Stimulated activated CD4-positive, alpha-beta T cell treated with anti-CD3 and anti-CD28 coated beads, Interleukin-1b, Interleukin-23, amount 100 ng/mL, for 4 hours (primary cell): ENCODE results near the gene KCTD16.

Experiments used
- DNase-seq, 2 donors: peaks; one replicate each; pipeline ENCODE4 v3.0.0-alpha.2; 2020; ENCODE audit warnings: low read depth in 2 of 2

Gene KCTD16

GRCh38 chr5:144333336-144333920 is 162.8 kb downstream of the KCTD16 start:
- DNase-seq = no peak

GRCh38 chr5:144335561-144335960 is 164.9 kb downstream of the KCTD16 start:
- no peak for DNase-seq

- DNase-seq = no peak
Observed at GRCh38 chr5:144336191-144336961, 165.7 kb downstream of the KCTD16 start.

GRCh38 chr5:144352330-144352729 is 181.7 kb downstream of the KCTD16 start:
- DNase-seq = no peak

- DNase-seq = no peak
Observed at GRCh38 chr5:144352732-144353317, 182.2 kb downstream of the KCTD16 start.

GRCh38 chr5:144356489-144356888 is 185.8 kb downstream of the KCTD16 start:
- DNase-seq = no peak

- DNase-seq = no peak
Observed at GRCh38 chr5:144361406-144361805, 190.7 kb downstream of the KCTD16 start.

- no peak for DNase-seq
Observed at GRCh38 chr5:144365885-144366284, 195.2 kb downstream of the KCTD16 start.

- no peak for DNase-seq
Observed at GRCh38 chr5:144367991-144368390, 197.3 kb downstream of the KCTD16 start.

GRCh38 chr5:144368556-144368955 is 197.9 kb downstream of the KCTD16 start:
- no peak for DNase-seq

GRCh38 chr5:144369006-144369405 is 198.3 kb downstream of the KCTD16 start:
- DNase-seq = no peak

- no peak for DNase-seq
Observed at GRCh38 chr5:144370273-144370672, 199.6 kb downstream of the KCTD16 start.

- no peak for DNase-seq
Observed at GRCh38 chr5:144374637-144375036, 204.0 kb downstream of the KCTD16 start.

- DNase-seq = no peak
Observed at GRCh38 chr5:144377207-144377606, 206.5 kb downstream of the KCTD16 start.

- DNase-seq = no peak
Observed at GRCh38 chr5:144378681-144379080, 208.0 kb downstream of the KCTD16 start.

GRCh38 chr5:144385597-144385996 is 214.9 kb downstream of the KCTD16 start:
- no peak for DNase-seq

- no peak for DNase-seq
Observed at GRCh38 chr5:144386315-144386714, 215.6 kb downstream of the KCTD16 start.

GRCh38 chr5:144390133-144390532 is 219.5 kb downstream of the KCTD16 start:
- DNase-seq = no peak

GRCh38 chr5:144391044-144391443 is 220.4 kb downstream of the KCTD16 start:
- DNase-seq = no peak

GRCh38 chr5:144393641-144394435 is 223.2 kb downstream of the KCTD16 start:
- no peak for DNase-seq

- no peak for DNase-seq
Observed at GRCh38 chr5:144395704-144396103, 225.0 kb downstream of the KCTD16 start.

- DNase-seq = no peak
Observed at GRCh38 chr5:144403058-144403457, 232.4 kb downstream of the KCTD16 start.
